Iris pigment epithelial cell (primary cell): Measurements from ENCODE around the gene LGALS9C.
A peak's percentile ranks its signal among the peaks of the same experiment; 100 is the strongest.
"Not testable (repeated sequence)": the region's sequence is repeated elsewhere in the genome, so short reads cannot be mapped to it uniquely, and the experiment has no call there.

ENCODE experiments used
- DNase-seq: peaks from one replicate; pipeline ENCODE4 v3.0.0-alpha.2; 2011; ENCODE audit warnings: low read depth

LGALS9C gene

DNA sequence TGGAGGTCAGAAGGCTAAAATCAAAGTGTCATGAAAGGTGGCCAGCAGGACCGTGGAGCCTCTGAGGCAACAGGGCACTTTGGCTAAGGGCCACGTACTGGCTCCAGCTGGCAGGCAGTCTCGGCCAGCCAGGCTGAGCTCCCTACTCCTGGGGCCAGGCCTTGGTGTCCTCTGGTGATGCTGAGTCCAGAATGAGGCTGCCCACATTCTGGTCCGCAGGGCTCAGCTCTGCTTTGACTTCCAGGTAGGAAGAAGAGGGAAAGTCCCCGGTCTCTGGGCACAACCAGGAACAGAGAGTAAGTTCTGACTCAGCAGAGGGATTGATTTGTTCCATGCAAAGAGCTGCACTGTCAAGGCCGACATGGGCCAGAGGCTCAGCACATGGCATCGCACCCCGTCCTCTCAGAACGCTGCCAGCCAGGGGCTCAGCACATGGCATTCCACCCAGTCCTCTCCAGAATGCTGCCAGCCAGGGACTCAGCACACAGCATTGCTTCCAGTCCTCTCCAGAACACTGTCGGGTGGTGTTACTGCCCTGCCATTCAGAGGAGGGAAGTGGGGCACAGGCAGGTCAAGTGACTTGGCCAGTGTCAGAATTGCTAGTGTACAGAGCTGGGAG is 2.5 kb downstream of the LGALS9C start:
- DNase-seq: not testable (repeated sequence)

DNA sequence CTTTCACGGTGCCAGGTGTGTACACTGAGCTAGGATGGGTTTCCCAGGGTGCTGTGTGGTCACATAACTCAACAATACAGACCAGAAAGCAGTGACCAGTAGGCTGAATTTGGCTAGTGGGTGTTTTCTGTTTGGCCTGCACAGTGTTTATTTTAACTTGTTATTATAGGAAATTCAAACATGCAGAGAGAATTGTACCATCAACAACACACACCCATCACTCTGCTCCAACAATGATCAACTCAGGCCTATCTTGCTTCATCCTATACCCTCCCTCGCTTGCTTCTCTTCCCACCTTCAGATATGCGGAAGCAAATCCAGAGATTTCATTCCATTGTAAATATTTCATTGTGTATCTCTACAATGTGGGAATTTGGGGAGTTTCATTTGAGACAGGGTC is 5.2 kb downstream of the LGALS9C start:
- DNase-seq: not testable (repeated sequence)

DNA sequence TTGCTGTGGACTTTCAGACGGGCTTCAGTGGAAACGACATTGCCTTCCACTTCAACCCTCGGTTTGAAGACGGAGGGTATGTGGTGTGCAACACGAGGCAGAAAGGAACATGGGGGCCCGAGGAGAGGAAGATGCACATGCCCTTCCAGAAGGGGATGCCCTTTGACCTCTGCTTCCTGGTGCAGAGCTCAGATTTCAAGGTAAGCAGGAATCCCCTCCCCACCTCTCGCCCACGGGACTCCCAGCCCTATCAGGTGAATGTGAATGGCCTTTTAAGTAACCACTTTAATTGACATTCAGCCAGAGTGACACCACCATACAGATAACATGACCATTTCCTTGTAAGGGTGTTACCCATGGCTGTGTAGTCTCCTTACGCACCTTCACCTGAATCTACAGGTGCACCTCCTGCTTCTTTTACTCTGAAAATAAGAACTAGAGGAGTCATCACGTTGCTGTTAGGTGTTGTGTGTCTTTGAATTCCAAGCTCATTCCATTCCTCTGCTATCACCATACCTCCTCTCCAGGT is 9.4 kb downstream of the LGALS9C start:
- DNase-seq: not testable (repeated sequence)

DNA sequence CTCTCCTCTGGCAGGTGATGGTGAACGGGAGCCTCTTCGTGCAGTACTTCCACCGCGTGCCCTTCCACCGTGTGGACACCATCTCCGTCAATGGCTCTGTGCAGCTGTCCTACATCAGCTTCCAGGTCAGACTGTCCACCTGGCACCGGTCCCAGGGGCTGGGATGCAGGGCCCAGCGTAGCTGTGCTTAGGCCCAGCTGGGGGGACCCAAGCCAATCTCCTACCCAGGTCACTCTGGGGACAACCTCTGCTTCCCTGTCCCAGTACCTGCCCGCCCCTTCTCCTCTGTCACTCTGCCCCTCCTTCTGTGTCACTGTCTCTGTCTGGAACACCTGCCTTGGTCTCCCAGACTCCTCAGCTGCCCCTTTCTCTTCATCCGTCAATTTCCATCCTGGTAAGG is 11.0 kb downstream of the LGALS9C start:
- DNase-seq: not testable (repeated sequence)

DNA sequence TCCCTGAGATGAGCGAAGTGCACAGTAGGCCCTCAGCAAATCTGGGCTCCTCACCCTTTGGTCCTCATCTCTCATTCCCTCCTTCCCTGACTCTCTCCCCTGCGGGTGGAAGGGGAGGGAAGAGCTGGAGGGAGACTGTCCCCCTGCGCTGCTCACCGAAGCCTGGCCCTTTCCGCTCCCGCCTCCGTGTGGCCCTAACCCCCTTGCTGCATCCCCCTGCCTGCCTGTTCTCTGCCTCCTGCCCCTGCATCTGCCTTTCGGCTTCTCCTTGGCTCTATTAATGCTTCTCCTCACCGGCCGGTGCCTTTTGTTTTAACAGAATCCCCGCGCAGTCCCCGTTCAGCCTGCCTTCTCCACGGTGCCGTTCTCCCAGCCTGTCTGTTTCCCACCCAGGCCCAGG is 12.0 kb downstream of the LGALS9C start:
- not testable (repeated sequence) for DNase-seq

DNA sequence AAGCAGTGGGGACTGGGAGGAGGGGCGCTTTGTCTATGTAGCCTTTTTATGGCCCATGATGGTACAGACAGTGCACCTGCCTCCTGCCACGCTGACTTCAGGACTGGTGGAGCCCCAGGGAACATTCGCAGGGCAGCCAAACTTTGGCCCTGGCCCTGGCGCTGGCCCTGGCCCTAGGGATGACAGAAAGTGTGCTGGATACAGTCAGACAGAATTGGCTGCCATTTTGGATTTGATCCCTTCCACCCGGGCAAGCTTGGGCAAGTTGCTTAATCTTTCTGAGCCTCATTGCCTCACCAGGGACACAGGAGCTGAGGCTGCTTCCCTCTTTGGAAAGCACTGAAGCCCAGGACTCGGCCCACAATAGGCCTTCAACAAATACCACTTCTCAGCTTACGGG is 13.4 kb downstream of the LGALS9C start:
- not testable (repeated sequence) for DNase-seq

DNA sequence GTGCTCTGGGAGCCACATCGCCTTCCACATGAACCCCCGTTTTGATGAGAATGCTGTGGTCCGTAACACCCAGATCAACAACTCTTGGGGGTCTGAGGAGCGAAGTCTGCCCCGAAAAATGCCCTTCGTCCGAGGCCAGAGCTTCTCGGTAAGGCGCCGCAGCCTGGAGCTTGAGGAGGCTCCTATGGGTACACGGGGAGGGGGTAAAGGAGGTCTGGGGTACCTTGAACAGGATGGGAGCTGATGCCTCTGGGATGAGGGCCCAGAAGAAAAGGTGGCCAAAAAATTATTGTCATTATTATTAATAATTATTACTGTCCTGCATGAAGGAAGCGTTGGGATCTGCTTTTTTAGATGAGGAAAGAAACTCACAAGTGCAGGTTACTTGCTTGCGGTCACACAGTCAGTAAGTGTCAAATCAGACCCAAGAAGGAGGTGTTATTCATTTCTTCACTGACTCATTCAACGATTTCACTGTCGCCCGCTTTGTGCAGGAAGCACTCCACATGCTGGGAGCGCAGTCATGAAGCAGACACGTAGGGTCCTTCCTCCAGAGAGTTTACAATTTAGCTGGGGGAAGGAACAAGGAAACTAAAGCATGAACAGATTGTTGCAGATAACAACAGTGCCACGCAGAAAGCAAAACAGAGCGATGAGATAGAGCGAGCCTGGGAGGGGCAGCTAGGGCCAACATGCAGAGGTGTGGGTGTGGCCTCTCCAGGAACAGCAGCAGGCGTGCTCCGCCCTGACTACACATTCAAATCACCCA is 16.3 kb downstream of the LGALS9C start:
- peak; percentile 2 for DNase-seq

DNA sequence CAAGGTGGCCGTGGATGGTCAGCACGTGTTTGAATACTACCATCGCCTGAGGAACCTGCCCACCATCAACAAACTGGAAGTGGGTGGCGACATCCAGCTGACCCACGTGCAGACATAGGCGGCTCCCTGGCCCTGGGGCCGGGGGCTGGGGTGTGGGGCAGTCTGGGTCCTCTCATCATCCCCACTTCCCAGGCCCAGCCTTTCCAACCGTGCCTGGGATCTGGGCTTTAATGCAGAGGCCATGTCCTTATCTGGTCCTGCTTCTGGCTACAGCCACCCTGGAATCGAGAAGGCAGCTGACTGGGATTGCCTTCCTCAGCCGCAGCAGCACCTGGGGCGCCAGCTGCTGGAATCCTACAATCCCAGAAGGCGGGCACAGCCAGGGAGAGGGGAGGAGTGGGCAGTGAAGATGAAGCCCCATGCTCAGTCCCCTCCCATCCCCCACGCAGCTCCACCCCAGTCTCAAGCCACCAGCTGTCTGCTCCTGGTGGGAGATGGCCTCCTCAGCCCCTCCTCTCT is 17.7 kb downstream of the LGALS9C start:
- not testable (repeated sequence) for DNase-seq

DNA sequence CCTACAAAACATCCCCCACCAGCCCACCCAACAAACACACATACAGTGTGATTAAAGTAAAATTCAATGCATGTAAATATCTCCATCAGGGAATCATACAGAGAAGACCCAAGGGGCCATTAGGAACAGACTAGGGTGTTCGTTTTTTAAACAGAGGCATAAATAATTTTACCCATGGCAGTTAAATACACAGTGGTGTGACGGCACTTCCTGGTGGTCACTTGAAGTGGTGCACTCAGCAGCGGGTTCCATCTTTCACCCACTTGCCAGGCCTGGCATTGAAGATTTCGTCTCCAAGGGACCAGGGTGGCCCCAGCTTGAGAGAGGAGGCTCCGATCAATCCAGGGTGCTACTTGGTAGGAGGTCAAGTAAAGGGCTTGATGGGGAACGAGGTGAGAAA is 20.5 kb downstream of the LGALS9C start:
- DNase-seq: not testable (repeated sequence)

DNA sequence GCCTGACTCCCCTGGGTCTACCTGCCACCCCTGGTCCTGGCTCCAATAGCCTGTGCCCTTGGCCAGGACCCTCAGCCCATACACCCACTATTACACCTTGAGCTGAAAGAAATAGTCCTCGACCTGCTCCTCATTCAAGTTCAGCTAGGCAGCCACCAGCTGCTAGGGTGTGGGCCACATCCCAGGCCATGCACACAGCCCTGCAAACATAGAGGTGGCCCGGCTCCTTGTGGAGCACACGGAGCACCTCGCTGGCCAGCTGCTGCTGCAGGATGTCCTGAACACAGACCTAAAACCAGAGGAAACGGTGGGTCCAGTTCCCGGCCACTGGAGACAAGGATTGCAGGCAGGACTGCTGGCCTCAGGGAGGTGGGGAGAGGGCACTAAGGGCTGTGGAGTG is 22.5 kb downstream of the LGALS9C start:
- DNase-seq: not testable (repeated sequence)

DNA sequence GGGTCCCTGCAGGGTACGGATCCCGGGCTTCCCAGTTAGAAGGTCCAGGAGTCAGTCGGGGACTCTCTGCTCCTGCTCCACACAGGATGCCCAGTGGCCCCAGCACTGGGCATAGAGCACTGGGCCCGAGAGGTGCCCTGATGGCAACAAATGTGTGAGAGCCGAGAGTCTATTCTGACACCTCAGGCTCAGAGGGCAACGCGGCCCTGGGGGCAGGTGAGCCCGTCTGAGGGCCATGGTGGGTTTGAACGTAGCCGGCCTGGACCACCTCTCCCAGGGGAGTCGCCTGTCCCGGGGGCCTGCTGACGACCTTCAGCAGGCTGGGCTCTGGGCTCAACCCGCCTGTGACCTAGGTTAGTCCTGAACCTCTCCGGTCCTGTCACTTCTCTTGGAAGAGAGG is 23.2 kb downstream of the LGALS9C start:
- not testable (repeated sequence) for DNase-seq

DNA sequence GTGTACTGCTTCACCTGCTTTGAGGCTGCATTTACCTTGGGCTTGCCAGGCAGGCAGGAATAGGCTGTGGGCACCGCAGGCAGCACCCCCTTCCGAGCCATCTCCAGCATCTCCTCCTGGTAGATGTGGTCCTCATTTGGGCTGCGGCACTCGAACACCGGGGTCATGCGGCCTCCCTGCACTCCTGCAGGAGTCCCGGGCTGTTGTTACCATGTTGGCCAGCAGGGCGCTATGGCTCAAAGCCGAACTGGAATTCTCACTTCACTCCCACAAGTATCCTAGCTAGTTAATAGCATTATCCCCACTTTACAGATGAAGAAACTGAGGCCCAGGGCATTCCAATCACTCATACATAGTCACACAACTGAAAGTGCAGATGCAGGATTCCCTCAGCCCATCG is 23.7 kb downstream of the LGALS9C start:
- DNase-seq: not testable (repeated sequence)

DNA sequence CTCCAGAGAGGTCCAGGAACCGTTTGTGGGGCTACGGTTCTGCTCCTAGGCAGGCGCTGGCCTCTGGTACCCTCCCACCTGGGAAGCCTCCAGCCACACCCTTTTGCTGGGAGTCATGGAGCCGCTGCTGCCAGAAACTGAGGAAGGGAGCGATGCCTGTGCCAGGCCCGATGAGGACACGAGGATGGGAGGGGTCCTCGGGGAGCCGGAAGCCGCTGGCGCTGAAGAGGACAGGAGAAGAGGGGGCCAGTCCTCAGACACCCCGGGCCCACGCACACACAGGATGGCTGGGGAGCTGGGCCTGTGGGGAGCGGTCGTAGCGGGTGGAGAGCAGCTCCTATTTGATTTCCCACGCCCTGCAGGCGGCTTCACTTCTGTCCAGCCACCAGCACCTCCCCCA is 24.2 kb downstream of the LGALS9C start:
- not testable (repeated sequence) for DNase-seq

DNA sequence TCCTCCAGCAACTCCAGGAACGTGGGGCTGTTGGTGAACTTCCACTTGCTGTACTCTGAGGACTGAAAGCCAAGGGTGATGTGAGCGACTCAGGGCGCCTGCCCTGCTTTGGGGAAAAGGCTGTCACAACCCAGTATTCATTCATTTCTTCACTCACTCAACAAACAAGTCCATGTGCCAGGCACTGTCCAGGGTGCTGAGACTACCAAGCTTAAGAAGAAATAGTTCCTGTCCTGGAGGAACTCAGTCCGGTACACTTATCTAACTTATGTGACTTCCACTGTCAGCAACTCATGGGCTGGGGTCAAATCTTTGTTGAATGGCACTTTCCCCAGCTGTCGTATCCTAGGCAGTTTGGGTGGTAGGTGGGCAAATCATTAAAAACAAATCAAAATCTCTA is 26.6 kb downstream of the LGALS9C start:
- not testable (repeated sequence) for DNase-seq

DNA sequence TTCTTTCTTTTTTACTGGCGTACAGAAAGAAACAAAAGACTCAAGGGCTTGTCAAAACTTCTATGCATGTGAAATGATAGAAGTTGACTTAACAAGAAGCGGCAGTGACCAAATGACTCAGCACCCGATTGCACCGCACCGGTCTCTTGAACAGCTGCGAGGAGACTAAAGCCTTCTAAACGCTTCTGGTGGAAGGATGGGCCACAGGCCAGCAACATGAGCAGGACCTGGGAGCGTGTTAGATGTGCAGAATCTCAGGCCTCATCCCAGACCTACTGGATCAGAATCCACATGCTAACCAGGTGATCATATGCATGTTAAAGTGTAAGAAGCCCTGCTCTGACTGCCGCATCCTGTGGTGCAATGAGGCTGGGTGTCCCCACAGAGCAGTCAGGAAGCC is 31.1 kb downstream of the LGALS9C start:
- not testable (repeated sequence) for DNase-seq

DNA sequence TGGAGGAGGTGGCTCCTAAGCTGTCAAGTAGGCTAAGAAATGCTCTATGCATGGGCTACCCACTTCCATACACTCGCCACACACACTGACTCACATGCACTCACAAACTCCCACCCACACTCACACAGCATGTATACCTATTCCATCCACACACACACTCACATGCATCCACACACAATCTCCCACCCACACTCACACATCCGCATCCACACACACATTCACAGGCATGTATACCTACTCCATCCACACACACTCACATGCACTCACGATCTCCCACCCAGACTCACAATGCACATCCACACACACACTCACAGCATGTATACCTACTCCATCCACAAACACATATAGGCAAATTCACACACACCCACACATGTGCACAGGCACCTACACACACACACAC is 32.1 kb downstream of the LGALS9C start:
- DNase-seq: not testable (repeated sequence)

DNA sequence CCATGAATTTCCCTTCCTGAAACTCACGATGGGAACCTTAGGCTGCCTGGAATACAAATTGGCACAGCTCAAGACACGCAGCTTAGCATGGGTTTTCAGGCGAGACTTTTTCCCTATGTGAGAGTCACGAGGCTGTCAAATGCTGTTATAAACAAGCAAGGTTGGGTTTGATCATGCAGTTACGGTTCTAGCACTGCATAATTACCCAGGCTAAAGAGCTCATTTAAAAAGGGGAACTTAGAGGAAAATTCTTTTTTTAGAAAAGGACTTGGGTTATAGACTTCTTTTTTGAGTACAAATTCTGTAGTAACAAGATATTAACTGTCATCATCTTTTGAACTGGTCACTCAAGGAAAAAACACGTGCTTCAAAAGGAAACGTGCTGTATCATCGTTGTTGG is 44.5 kb downstream of the LGALS9C start:
- DNase-seq: not testable (repeated sequence)

DNA sequence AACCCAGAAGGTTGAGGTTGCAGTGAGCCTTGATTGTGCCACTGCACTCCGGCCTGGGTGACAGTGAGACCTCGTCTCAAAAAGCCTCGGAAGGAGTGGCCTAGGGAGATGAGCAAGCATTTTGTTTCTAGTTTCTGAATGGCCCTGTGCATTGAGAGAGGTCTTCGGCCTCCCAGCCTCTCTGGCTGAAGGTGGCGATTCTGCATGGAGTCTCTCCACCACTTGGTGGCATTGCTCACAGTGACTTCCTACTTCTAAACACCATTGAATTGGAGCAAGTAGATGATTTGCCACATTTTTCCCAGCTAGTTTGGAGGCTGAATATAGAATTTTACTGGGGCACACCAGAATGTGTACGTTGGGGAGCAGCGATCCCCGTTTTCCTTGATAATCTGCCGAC is 48.4 kb downstream of the LGALS9C start:
- DNase-seq: not testable (repeated sequence)

DNA sequence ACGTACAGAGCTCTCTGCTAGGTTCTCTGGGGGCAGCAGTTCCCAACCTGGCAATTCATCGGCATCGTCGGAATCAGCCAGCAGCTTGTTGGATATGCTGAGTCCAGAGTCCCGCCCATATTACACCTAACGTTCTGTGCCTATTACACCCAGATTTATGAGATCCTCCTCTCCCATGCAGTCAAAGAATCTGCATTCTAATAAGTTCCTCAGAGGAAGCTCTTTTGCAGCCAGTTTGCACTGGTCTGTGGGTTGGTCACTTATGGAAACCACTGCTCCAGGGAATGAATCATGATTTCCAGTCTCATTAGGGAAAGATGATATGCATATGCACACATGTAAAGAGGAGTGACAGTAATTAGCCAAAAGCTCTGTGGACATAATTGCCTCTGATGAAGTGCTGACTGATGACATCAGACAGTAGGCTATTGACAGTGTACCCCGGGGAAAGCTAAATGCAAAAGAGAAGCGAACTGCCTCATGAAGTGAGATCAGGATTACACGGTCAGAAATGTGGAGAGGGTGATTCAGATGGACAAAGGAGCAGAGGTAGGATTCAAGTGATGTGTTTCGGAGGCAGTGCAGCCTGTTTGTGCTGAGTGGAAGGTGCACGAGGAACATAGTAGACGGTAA is 49.7 kb downstream of the LGALS9C start:
- DNase-seq: peak; percentile 0

DNA sequence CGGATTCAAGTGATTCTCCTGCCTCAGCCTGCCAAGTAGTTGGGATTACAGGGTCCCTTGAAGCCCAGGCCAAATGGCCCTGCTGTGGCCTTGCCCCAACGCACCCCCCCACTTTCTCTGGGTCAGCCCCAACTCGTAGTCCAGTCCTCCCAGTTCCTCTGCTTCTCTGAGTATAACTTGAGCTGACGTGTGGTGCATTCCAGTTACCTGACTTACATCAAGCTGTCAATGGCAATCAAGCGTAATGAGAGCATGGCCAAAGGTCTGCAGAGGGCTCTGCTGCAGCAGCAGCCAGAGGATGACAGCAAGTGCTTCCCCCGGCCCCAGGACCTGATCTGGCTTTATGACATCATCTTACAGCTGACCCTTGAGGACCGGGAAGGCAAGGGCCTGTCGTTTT is 50.8 kb downstream of the LGALS9C start:
- peak; percentile 12 for DNase-seq

DNA sequence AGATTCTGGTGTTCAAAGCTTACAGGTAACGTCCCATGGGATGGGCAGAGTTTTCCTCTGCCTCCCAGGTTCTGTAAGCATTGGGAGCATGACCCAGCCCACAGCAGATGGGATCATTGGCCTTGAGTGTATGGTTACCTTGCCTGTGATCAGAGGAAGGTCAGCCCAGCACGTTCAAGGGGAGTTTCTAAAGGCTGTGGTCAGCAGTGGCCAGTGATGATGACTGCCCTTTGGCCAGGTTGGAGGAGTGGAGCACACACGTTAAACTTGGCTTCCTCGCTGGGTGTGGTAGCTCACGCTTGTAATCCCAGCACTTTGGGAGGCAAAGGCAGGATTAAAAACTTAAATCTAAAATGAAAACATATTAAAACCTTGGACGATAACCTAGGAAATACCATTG is 51.8 kb downstream of the LGALS9C start:
- DNase-seq: not testable (repeated sequence)

DNA sequence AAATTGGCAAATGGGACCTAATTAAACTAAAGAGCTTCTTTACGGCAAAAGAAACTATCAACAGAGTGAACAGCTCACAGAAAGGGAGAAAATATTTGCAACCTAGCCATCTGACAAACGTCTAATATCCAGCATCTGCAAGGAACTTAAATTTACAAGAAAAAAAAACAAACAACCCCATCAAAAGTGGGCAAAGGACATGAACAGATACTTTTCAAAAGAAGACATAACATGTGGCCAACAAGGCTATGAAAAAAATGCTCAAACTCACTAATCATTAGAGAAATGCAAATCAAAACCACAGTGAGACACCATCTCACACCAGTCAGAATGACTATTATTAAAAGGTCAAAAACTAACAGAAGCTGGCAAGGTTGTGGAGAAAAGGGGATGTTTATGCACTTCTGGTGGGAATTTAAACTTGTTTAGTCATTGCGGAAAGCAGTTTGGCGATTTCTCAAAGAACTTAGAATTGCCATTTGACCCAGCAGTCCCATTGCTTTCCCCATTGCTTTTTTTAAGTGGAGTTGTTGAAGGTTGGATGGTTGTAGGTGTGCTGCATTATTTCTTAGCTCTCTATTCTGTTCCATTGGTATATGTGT is 52.4 kb downstream of the LGALS9C start:
- DNase-seq: peak; percentile 0
